Astrocyte of the cerebellum (primary cell): ENCODE data around the gene POC1A.
"Not testable (repeated sequence)": the region's sequence is repeated elsewhere in the genome, so short reads cannot be mapped to it uniquely, and the experiment has no call there.

ENCODE experiments used
- DNase-seq: peaks from one replicate; pipeline ENCODE4 v3.0.0-alpha.2; 2011; ENCODE audit warnings: low read depth
- H3K4me3 ChIP-seq: 2 replicates; pipeline ENCODE4 v1.5.1; 2011; ENCODE audit warnings: mild to moderate bottlenecking, low read depth, low read length, moderate library complexity
- CTCF ChIP-seq: IDR thresholded peaks from 2 replicates; pipeline ENCODE4 v1.5.1; 2012; ENCODE audit warnings: low read length, low read depth, moderate library complexity, mild to moderate bottlenecking; ENCODE audit errors: missing control alignments
- in situ Hi-C: cut with HindIII; loops from 2 replicates; pipeline ENCODE4 v1.10.0; 2017; ENCODE audit warnings: low sequenced_read_pairs

POC1A gene

GRCh38 chr3:52173101-52173500, 18.9 kb upstream of the POC1A start:
- H3K4me3 ChIP-seq = no peak overlapping the region
- DNase-seq = no peak
- in situ Hi-C loops = no loop called here
- TF ChIP-seq CTCF = no peak

DNA sequence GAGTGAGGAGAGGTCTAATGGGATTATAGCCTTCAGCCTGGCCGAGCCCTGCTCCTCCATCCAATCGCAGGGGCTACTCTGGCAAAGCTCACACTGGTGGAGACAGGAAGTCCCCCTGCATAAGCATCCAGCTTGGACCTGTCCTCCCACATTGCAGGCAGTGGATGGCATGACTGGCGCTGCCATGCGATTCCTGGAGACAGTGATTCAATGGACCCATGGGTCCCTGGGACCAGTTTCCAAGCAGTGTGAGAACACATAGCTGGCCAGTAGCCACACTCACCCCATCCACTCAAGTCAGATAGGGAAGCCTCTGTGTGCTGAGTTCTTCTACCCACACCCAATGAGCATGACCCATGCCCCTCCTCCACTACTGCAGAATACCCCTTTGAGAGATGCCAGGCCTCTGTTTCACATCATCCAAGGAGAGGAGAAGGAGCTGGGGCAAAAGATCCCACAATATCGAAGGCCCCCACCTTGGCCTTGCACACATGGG, 18.1 kb upstream of the POC1A start:
- H3K4me3 ChIP-seq = no peak overlapping the region
- DNase-seq = no peak
- TF ChIP-seq CTCF = no peak
- in situ Hi-C loops = no loop called here

- no peak for DNase-seq
- TF ChIP-seq CTCF = no peak
- in situ Hi-C loops = no loop called here
- H3K4me3 ChIP-seq = no peak overlapping the region
These were observed 17.5 kb upstream of the POC1A start for GRCh38 chr3:52171514-52172261.

- in situ Hi-C loops, DNase-seq, H3K4me3 ChIP-seq: not testable (repeated sequence)
These were observed 16.0 kb upstream of the POC1A start for GRCh38 chr3:52170217-52170616.

- in situ Hi-C loops = no loop called here
- TF ChIP-seq CTCF = no peak
These were observed 13.0 kb upstream of the POC1A start for GRCh38 chr3:52167240-52167639.

DNA sequence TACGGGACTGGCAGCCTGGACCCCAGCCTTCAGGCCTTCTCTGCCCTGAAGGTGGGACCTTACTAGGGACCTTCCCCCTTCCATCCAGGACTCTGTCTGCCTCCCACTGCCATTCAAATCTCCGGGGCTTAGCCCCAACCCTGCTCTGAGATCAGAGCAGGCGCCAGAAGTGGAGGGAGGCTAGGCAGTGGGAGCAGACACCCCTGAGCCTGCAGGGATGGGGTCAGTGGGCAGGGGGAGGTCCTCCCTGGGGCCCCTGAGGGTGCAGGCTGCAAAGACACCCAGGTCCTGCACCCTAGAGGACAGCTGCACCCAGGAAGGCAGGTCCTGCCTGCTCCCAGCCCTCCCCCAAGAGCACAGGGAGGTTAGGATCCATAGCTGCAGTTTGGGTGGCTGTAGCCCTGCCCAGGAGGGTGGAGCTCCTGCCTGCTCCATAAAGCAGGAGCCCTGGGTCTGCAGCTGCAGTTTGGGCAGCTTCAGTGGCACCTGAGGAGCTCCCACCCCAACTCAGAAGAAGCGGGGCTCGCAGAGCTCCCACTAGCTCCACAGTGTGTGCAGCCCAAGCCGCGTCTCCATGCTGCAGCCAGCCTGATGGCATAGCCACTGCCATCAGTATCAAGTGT, 8.1 kb upstream of the POC1A start:
- no peak for TF ChIP-seq CTCF
- no peak overlapping the region for H3K4me3 ChIP-seq
- in situ Hi-C loops = no loop called here
- no peak for DNase-seq

More at GRCh38 chr3:52167240-52167639, 13.0 kb upstream of the POC1A start:
- H3K4me3 ChIP-seq = no peak overlapping the region
- DNase-seq = no peak

DNA sequence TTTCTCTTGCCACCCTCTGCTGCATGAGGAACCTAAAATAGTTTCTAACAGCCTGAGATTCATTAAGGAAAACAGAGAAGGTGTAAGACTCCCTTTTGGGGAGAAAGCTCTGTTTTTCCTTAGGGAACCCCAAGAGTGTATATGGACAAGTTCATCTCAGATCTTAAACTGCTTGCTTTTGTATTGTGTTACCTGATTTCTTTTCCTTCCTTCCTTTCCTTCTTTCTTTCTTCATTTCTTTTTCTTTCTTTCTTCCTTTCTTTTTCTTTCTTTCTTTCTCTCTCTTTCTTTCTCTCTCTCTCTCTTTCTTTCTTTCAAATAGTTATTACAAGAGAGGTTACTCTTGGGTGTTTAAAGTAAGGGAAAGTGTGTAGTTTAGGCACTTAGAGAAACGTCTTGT, 5.3 kb upstream of the POC1A start:
- in situ Hi-C loops = no loop called here
- no peak for TF ChIP-seq CTCF
- DNase-seq = no peak
- no peak overlapping the region for H3K4me3 ChIP-seq
